PC-9 (cell line): ENCODE measurements around the gene SEZ6L.

Experiments used
- CTCF ChIP-seq: fragments of 200-600 bp; sonication (generic); conservative IDR thresholded peaks from 2 replicates; pipeline ENCODE4 v1.6.1; 2017; ENCODE audit warnings: mixed run types, antibody characterized with exemption, mild to moderate bottlenecking, moderate library complexity
- EZH2 ChIP-seq: fragments of 200-600 bp; sonication (generic); IDR thresholded peaks from 2 replicates; pipeline ENCODE4 v1.8.0; 2017; ENCODE audit warnings: antibody characterized with exemption, low read depth

DNA sequence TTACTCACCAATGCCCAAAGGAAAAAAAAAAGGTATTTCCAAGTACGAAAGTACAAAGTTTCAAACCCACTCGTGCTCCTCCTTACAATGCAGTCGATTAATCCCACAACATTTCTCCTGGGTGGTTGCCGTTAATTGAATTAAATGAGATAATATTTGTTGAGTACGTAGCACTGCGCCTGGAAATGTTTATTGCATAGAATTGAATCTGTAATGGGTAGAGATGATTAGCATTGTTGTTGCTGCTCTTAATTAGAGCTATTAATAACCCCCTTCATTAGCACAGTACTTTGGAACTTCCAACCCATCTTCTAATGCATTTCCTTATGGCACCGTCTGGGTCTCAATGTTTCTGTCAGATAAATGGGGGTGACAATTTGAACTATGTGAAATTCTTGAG lies 77.3 kb downstream of the SEZ6L start:
- TF ChIP-seq CTCF, result no peak
- peak; percentile 73; the same call in 1 of the 2 replicates for TF ChIP-seq EZH2
